Skeletal muscle satellite cell (primary cell): ENCODE results near the gene DMRTC1B.
"Not testable (repeated sequence)": the region's sequence is repeated elsewhere in the genome, so short reads cannot be mapped to it uniquely, and the experiment has no call there.

Experiments used
- H3K27me3 ChIP-seq: 2 replicates; pipeline ENCODE4 v1.7.0; 2013; ENCODE audit warnings: low read length; ENCODE audit not compliant: control insufficient read depth, insufficient read depth
- H3K36me3 ChIP-seq: 2 replicates; pipeline ENCODE4 v1.7.0; 2013; ENCODE audit warnings: mild to moderate bottlenecking, control low read depth, low read length; ENCODE audit not compliant: insufficient read depth
- H3K4me1 ChIP-seq: 2 replicates; pipeline ENCODE4 v1.7.0; 2013; ENCODE audit warnings: low read length; ENCODE audit not compliant: control insufficient read depth, insufficient read depth
- H3K4me2 ChIP-seq: 2 replicates; pipeline ENCODE4 v1.7.0; 2013; ENCODE audit warnings: mild to moderate bottlenecking, low read length
- H3K4me3 ChIP-seq: 2 replicates; pipeline ENCODE4 v1.7.0; 2013; ENCODE audit warnings: low read length
- H3K9ac ChIP-seq: 2 replicates; pipeline ENCODE4 v1.7.0; 2013; ENCODE audit warnings: mild to moderate bottlenecking, low read depth, low read length, moderate library complexity
- H3K9me3 ChIP-seq: replicated peaks from 2 replicates; pipeline ENCODE4 v1.7.0; 2013; ENCODE audit warnings: mild to moderate bottlenecking, control low read depth, low read length
- small RNA-seq: library from RNA; depleted of rRNA; stranded (forward); fragments of <200 nt; gene quantifications from one replicate; pipeline ENCODE3, GENCODE V24; 2012

Gene DMRTC1B

DNA sequence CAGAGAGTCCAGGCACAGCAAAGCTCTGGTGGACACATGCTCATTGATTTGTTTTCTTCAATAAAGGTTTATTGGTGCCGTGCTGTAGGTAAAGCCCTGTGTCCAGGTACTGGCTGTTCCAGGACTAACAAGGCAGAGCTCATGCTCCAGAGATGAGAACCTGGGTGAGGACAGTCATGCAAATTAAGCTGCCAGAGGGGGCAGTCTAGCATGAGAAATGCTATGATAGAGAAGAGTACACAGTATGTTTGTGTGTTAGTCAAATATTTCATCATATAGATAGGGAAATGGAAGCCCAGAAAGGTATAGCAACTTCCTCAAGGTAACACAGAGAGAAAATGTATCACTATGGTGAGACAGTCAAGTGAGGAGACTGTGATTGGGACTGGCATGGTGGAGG lies 11.5 kb downstream of the DMRTC1B start:
- not testable (repeated sequence) for H3K4me1 ChIP-seq, H3K4me3 ChIP-seq

DNA sequence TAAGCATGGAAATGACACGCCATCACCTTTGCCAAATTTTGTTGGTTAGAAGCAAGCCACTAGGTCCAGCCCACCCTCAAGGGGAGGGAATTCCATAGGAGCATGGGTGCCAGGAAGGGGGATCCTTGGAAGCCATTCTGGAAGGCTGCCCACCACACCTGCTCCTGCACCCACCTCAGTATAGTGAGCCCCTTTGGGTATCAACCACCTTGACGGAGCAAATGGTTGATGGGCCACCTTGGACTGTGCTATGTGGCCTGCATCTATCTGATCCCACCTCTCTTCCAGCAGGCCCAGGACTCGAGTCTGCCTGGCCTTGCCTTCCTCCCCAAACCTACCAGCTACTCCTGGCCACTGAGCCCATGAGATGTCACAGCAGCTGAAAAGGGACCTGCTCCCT lies 13.7 kb downstream of the DMRTC1B start:
- H3K36me3 ChIP-seq, H3K27me3 ChIP-seq, H3K9me3 ChIP-seq, H3K4me2 ChIP-seq, H3K4me1 ChIP-seq, H3K9ac ChIP-seq, H3K4me3 ChIP-seq: not testable (repeated sequence)

More for the DNA sequence above, 11.5 kb downstream of the DMRTC1B start:
- not testable (repeated sequence) for H3K4me2 ChIP-seq, H3K36me3 ChIP-seq, H3K9me3 ChIP-seq, H3K27me3 ChIP-seq, H3K9ac ChIP-seq

DNA sequence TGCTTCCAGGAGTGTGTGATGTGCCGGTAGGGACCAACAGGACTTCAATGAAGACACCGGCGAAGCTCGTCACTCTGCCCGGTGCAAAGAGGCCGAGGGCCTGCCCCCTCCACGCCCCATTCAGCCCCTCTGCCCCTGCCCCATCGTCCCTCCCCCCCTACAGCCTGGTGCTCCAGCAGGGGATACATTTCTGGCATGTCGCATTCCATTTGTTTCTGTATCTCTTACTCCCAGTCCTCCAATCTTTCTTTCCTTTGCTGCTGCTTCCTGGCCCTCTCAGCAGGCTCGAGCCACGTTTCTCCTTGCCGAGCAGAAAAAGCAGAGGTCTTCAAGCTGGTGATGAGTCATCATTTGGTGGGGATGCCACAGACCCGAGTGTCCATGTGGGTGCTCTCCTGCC lies 31.4 kb downstream of the DMRTC1B start, which contains the start of gene FAM236D:
FAM236D (minus strand) TSS at position 101 of the 400 bp plus-strand sequence; CDS start at position 1, 100 bp downstream.
- not testable (repeated sequence) for H3K27me3 ChIP-seq, H3K9ac ChIP-seq, H3K9me3 ChIP-seq, H3K4me3 ChIP-seq, H3K4me2 ChIP-seq, H3K36me3 ChIP-seq, H3K4me1 ChIP-seq

DNA sequence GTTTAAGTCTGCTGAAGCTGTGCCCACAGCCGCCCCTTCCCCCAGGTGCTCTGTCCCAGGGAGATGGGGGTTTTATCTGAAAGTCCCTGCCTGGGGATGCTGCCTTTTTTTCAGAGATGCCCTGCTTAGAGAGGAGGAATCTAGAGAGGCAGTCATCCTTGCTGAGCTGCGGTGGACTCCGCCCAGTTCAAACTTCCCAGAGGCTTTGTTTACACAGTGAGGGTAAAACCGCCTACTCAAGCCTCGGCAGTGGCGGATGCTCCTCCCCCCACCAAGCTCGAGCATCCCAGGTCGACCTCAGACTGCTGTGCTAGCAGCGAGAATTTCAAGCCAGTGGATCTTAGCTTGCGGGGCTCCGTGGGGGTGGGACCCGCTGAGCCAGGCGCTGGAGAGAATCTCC lies 54.0 kb downstream of the DMRTC1B start:
- H3K4me2 ChIP-seq, H3K4me1 ChIP-seq, H3K36me3 ChIP-seq, H3K9me3 ChIP-seq, H3K9ac ChIP-seq, H3K27me3 ChIP-seq, H3K4me3 ChIP-seq: not testable (repeated sequence)

DNA sequence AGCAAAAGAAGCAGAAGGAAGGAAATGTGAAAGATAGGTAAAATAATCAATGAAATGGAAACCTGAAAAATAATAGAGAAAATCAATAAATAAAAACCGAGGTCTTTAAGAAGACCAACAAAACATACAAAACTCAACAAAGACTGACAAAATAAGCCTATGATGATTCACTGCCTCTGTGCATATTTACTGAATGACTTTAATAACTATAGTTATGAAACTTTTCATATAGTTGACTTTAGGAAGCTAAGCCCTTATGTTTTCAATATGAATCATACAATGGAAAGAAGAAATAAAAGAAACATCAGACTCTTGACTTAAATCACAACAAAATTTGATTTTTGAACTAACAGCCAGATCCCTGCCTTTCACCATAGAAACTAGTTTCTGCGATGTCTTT lies 60.8 kb downstream of the DMRTC1B start:
- not testable (repeated sequence) for H3K4me3 ChIP-seq, H3K9me3 ChIP-seq, H3K36me3 ChIP-seq, H3K27me3 ChIP-seq, H3K4me2 ChIP-seq, H3K4me1 ChIP-seq, H3K9ac ChIP-seq

DNA sequence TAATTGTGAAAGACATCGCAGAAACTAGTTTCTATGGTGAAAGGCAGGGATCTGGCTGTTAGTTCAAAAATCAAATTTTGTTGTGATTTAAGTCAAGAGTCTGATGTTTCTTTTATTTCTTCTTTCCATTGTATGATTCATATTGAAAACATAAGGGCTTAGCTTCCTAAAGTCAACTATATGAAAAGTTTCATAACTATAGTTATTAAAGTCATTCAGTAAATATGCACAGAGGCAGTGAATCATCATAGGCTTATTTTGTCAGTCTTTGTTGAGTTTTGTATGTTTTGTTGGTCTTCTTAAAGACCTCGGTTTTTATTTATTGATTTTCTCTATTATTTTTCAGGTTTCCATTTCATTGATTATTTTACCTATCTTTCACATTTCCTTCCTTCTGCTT lies 106.2 kb downstream of the DMRTC1B start:
- not testable (repeated sequence) for H3K4me3 ChIP-seq, H3K36me3 ChIP-seq, H3K27me3 ChIP-seq, H3K9me3 ChIP-seq, H3K4me1 ChIP-seq, H3K9ac ChIP-seq, H3K4me2 ChIP-seq

DNA sequence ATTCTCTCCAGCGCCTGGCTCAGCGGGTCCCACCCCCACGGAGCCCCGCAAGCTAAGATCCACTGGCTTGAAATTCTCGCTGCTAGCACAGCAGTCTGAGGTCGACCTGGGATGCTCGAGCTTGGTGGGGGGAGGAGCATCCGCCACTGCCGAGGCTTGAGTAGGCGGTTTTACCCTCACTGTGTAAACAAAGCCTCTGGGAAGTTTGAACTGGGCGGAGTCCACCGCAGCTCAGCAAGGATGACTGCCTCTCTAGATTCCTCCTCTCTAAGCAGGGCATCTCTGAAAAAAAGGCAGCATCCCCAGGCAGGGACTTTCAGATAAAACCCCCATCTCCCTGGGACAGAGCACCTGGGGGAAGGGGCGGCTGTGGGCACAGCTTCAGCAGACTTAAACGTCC lies 113.0 kb downstream of the DMRTC1B start:
- not testable (repeated sequence) for H3K4me2 ChIP-seq, H3K4me3 ChIP-seq, H3K4me1 ChIP-seq, H3K9me3 ChIP-seq, H3K27me3 ChIP-seq, H3K9ac ChIP-seq, H3K36me3 ChIP-seq

Small RNA genes within 50 kb of the gene (small RNA-seq; reads per million reads assigned to genes)
- 9.2 reads per million, percentile 90 among the genes with 10 or more reads in this experiment for gene RNU1-112P
